SK-N-MC (cell line): ENCODE results near the gene ANKRD11.

ENCODE experiments used
- EZH2 ChIP-seq: fragments of 200-600 bp; sonication (generic); IDR thresholded peaks from one replicate; pipeline ENCODE4 v1.6.1; 2017; ENCODE audit warnings: antibody characterized with exemption
- POLR2AphosphoS5 ChIP-seq: IDR thresholded peaks from 2 replicates; pipeline ENCODE4 v1.6.1; 2012; ENCODE audit warnings: mild to moderate bottlenecking, low read depth, low read length, borderline replicate concordance

- TF ChIP-seq POLR2AphosphoS5 (no peak), EZH2 (no peak)
Observed at GRCh38 chr16:89507214-89507833, 17.0 kb upstream of the ANKRD11 start.
